Dermis blood vessel endothelial cell (primary cell): ENCODE data around the gene BIRC2. TPM values are rescaled to one million over a fixed set of nuclear protein-coding genes. Genes with fewer than 3 reads are reported as not detected.

ENCODE experiments used
- DNase-seq: peaks from one replicate; pipeline ENCODE4 v3.0.0; 2010
- total RNA-seq: library from RNA; depleted of rRNA; stranded (reverse); fragments of >200 nt; gene quantifications from 2 replicates; pipeline ENCODE4 v1.2.3, GENCODE V29; 2014

Gene BIRC2
- total RNA-seq, 1 donor from 2014 or later = 70.1 TPM

DNA sequence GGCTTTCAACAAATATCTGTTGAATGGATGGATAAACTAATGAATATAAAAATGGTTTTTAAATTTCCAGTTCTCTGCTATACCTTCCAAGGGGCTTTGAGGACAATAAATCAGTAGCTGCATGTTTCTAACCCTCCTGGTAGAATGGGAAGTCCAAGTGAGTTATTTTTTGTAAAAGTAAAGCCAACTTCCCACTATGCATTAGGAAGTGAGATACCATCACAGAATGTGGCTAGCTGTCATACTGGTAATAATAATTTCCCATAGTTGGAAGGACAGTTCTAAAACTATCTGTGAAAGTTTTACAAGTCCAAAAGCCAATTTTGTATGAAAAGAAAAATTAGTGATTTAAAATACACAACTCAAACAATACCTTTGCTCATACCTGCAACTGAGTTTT lies 55.5 kb downstream of the BIRC2 start:
- no peak for DNase-seq

- no peak for DNase-seq
Observed at GRCh38 chr11:102405501-102405900, 58.5 kb downstream of the BIRC2 start.

- DNase-seq = no peak
Observed at GRCh38 chr11:102406099-102406498, 59.1 kb downstream of the BIRC2 start.

DNA sequence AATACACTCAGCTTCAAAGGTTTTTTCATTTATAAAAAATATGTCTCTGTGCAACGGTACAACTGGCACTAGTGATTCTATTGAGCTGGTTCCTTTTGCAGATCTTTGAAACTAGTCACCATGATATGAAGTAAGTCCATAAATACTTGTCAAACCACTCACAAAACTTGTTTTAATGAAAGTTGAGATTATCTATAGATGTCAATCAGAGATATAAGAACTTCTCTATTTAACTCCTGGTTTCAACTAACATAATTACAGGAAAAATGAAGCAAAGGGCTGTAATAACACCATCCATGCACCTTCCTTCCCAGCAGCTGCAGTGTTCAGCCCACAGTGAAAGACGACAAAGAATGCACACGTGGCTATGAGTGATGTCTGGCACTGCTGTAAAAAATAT lies 60.9 kb downstream of the BIRC2 start:
- peak; percentile 30 for DNase-seq

DNA sequence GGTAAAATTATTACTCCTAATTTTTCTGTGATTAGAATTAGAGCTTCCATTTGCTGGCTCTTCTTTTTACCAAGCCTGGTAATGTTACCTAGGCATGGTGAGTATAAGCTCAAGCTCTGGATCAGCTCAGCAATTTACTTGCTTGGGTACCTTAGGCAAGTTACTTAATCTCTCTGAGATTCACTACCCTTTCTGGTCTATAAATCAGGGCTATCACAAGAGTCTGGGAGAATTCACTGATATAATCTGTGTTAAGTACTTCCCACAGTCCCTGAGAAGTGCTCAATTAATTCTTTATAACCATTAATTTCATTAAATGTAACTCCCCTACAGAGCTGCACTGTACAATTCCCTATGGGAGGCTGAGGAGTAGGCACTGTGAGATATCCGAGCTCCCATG lies 61.3 kb downstream of the BIRC2 start:
- no peak for DNase-seq

- no peak for DNase-seq
Observed at GRCh38 chr11:102410382-102410784, 63.4 kb downstream of the BIRC2 start.

- DNase-seq = no peak
Observed at GRCh38 chr11:102411142-102411541, 64.1 kb downstream of the BIRC2 start.

GRCh38 chr11:102413497-102413896 lies 66.5 kb downstream of the BIRC2 start:
- no peak for DNase-seq

- DNase-seq = no peak
Observed at GRCh38 chr11:102414559-102414958, 67.5 kb downstream of the BIRC2 start.

GRCh38 chr11:102415304-102415916 lies 68.4 kb downstream of the BIRC2 start:
- DNase-seq = no peak

GRCh38 chr11:102416976-102417375 lies 70.0 kb downstream of the BIRC2 start:
- DNase-seq = no peak

DNA sequence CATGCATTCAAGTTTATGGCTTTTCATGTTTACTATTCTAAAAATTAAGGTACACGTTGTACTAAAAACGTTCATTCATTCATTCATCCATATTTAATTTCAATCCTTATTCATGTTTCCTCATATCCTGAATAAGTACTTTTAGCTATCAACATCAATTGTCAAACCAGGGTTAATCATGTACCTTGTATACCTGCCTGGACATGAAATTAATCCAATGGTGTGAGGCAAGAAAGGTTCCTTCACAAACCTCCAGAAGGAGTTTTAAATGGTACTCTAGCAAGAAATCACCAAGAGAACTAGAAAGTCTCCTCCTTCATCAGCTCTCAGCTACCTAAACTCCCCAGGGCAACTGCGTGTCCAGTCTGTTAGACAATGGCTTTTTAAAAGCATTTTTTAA lies 72.2 kb downstream of the BIRC2 start:
- DNase-seq = no peak

DNA sequence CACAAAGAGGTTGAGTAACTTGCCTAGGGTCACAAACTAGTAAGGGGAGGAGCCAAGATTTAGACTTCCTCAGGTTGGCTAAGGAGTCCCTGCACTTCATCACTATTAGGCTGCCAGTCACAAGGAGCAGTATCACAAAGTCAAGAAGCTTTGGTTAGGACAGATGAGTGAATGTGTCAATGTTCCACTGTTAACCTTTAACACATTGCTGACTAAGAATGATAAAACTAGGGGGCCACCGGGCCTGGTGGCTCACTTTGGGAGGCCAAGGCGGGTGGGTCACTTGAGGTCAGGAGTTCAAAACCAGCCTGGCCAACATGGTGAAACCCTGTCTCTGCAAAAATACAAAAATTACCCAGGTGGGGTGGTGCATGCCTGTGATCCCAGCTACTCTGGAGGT lies 73.5 kb downstream of the BIRC2 start:
- DNase-seq = no peak

DNA sequence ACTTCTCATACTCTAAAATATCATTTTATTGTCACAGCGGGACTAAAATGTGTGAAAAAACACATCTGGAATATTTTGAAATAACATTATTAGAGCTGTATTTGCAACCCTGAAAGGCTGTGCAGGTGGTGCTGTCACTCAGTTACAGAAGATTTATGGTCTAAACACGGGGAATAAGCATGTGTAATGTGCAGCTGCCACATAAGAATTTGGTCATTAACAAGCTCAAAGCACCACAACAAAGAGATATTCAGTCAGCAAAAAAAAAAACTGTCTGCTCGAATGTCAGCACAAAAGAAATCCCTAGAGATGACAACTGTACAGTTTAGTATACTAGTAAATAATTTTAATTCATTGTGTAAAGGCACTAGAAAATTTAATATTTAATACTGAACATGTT lies 74.2 kb downstream of the BIRC2 start:
- DNase-seq = no peak

DNA sequence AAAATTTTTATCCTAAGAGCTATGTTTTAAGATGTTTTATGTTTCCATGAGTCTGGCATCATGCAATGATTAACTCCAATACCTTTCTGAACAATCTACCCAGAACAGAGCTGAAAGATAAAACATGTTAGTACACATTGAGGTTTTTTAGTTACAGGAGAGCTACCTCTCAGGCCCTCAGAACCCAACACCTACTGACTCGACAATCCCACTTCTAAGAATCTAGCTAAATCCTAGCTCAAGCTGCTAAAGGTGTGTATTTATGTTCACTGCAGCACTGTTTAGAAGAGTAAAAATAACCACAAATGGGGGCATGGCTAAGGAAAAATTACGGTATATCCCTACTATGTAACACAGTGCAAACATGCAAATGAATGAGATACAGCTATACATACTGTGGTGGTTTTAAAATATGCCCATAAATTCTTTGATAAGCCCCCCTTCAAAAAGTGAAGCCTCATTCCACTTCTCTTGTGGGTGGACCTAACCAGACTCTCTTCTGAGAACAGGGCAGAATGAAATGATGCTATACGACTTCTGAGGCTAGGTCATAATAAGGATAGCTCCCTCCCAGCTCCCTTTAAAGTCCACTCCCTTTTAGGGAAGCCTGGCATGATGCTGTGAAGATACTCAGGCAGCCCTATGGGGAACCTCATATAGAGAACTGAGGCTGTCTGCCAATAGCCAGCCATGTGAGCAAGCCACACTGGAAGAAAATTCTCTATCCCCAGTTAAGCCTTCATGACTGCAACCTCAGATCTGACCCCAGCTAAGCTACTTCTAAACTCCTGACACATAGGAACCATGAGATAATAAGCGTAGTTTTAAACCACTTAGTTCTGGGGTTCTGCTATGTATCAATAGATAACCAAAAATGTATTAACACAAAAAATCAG lies 76.1 kb downstream of the BIRC2 start:
- no peak for DNase-seq

GRCh38 chr11:102423936-102424335 lies 76.9 kb downstream of the BIRC2 start:
- DNase-seq = no peak

- DNase-seq = no peak
Observed at GRCh38 chr11:102426000-102426399, 79.0 kb downstream of the BIRC2 start.

GRCh38 chr11:102426570-102426969 lies 79.6 kb downstream of the BIRC2 start:
- no peak for DNase-seq

- DNase-seq = no peak
Observed at GRCh38 chr11:102427068-102427467, 80.1 kb downstream of the BIRC2 start.

Other genes starting within 250 kb of the BIRC2 start
- gene YAP1, start 236.8 kb upstream of the BIRC2 start, total RNA-seq = 84.2 and 85.0 TPM in 2 replicates
- gene BIRC3, start 29.7 kb upstream of the BIRC2 start, total RNA-seq = 3.6 and 8.7 TPM in 2 replicates
- 195 and 245 TPM in 2 replicates for gene TMEM123, start 105.6 kb downstream of the BIRC2 start, total RNA-seq
- 3.7 and 9.2 TPM in 2 replicates for gene MMP7, start 183.5 kb downstream of the BIRC2 start, total RNA-seq